ENCODE measurements around the gene CNPY2.
"Not testable (repeated sequence)": the region's sequence is repeated elsewhere in the genome, so short reads cannot be mapped to it uniquely, and the experiment has no call there.

CNPY2 gene

GRCh38 chr12:56297400-56297799 is 18.4 kb downstream of the CNPY2 start:
- DNase-seq: no peak

- no peak for DNase-seq
Observed at GRCh38 chr12:56296295-56296694, 19.5 kb downstream of the CNPY2 start.

GRCh38 chr12:56293795-56294194 is 22.0 kb downstream of the CNPY2 start:
- no peak for DNase-seq

- DNase-seq: no peak
Observed at GRCh38 chr12:56288705-56289387, 26.9 kb downstream of the CNPY2 start.

- no peak for DNase-seq
Observed at GRCh38 chr12:56286044-56286830, 29.6 kb downstream of the CNPY2 start.

GRCh38 chr12:56284263-56284662 is 31.5 kb downstream of the CNPY2 start:
- DNase-seq: not testable (repeated sequence)

- no peak for DNase-seq
Observed at GRCh38 chr12:56282579-56282978, 33.2 kb downstream of the CNPY2 start.

GRCh38 chr12:56282030-56282429 is 33.8 kb downstream of the CNPY2 start:
- no peak for DNase-seq

- DNase-seq: no peak
Observed at GRCh38 chr12:56280849-56281248, 34.9 kb downstream of the CNPY2 start.

GRCh38 chr12:56278905-56279304 is 36.9 kb downstream of the CNPY2 start:
- DNase-seq: no peak

GRCh38 chr12:56274299-56274698 is 41.5 kb downstream of the CNPY2 start:
- DNase-seq: no peak

GRCh38 chr12:56272468-56272867 is 43.3 kb downstream of the CNPY2 start:
- not testable (repeated sequence) for DNase-seq

GRCh38 chr12:56271031-56271430 is 44.8 kb downstream of the CNPY2 start:
- DNase-seq: no peak

GRCh38 chr12:56267443-56268071 is 48.2 kb downstream of the CNPY2 start:
- DNase-seq: no peak

GRCh38 chr12:56266693-56267442 is 48.9 kb downstream of the CNPY2 start, which contains the start of gene COQ10A:
TSS of gene COQ10A (plus strand) at chr12:56266942. CDS start at chr12:56267119, 177 bp downstream.
- DNase-seq: peak; percentile 88

GRCh38 chr12:56266068-56266692 is 49.6 kb downstream of the CNPY2 start:
- not testable (repeated sequence) for DNase-seq

- DNase-seq: not testable (repeated sequence)
Observed at GRCh38 chr12:56262955-56263354, 52.8 kb downstream of the CNPY2 start.

- no peak for DNase-seq
Observed at GRCh38 chr12:56261503-56262232, 54.1 kb downstream of the CNPY2 start.

GRCh38 chr12:56260921-56261320 is 54.9 kb downstream of the CNPY2 start:
- DNase-seq: no peak

- no peak for DNase-seq
Observed at GRCh38 chr12:56260380-56260779, 55.4 kb downstream of the CNPY2 start.

All from activated gamma-delta T cell treated with Interleukin-2 at 50 U/mL for 16 hours (primary cell).